WTC11 (cell line): ENCODE measurements around the gene DSE. TPM values are rescaled to one million over a fixed set of nuclear protein-coding genes. Genes with fewer than 3 reads are reported as not detected.

Source experiments
- ATAC-seq: fragments of 200-7000 bp; cut with Tn5 transposase; 2 replicates; pipeline ENCODE4 v1.10.0; 2021; ENCODE audit warnings: mild to moderate bottlenecking, moderate library complexity
- CTCF ChIA-PET: fragments of 300-600 bp; sonication (Branson Sonifier 250); formaldehyde crosslinking; loops from one replicate; lab custom pipeline; 2021; ENCODE audit warnings: antibody characterized with exemption; lab: Charles Lee
- POLR2A ChIA-PET: fragments of 350-600 bp; sonication (Branson Sonifier 250); formaldehyde crosslinking; loops from one replicate; lab custom pipeline; 2021; ENCODE audit warnings: antibody characterized with exemption; lab: Charles Lee
- DNase-seq: peaks from one replicate; pipeline ENCODE4 v3.0.0; 2021; ENCODE audit warnings: low spot score
- H3K27ac Mint-ChIP-seq: 2 replicates; pipeline ENCODE4 v1.8.0; 2021; ENCODE audit warnings: mixed read lengths
- H3K27me3 Mint-ChIP-seq: 2 replicates; pipeline ENCODE4 v1.8.0; 2021; ENCODE audit warnings: low read depth, mild to moderate bottlenecking, moderate library complexity, mixed read lengths
- H3K36me3 Mint-ChIP-seq: 2 replicates; pipeline ENCODE4 v1.8.0; 2021; ENCODE audit warnings: mixed read lengths
- H3K4me1 Mint-ChIP-seq: 2 replicates; pipeline ENCODE4 v1.8.0; 2022; ENCODE audit warnings: mixed read lengths
- H3K4me3 Mint-ChIP-seq: 2 replicates; pipeline ENCODE4 v1.8.0; 2021; ENCODE audit warnings: mild to moderate bottlenecking, moderate library complexity, mixed read lengths
- H3K9me3 Mint-ChIP-seq: 2 replicates; pipeline ENCODE4 v1.8.0; 2021; ENCODE audit warnings: mixed read lengths
- ETV6 ChIP-seq: sonication (generic); formaldehyde crosslinking; IDR thresholded peaks from 2 replicates; pipeline ENCODE4 v1.8.1; 2022; ENCODE audit warnings: mild to moderate bottlenecking, missing genetic modification reagents
- GTF2I ChIP-seq: fragments of 250-450 bp; sonication (Bioruptor Pico); conservative IDR thresholded peaks from 2 replicates; pipeline ENCODE4 v1.4.0; 2021; ENCODE audit warnings: mild to moderate bottlenecking
- JAZF1 ChIP-seq: fragments of 250-450 bp; sonication (Bioruptor Pico); IDR thresholded peaks from 2 replicates; pipeline ENCODE4 v1.9.0; 2021; ENCODE audit warnings: moderate library complexity, mild to moderate bottlenecking, inconsistent platforms
- NR2C2 ChIP-seq: sonication (generic); formaldehyde crosslinking; IDR thresholded peaks from 2 replicates; pipeline ENCODE4 v1.8.0; 2022; ENCODE audit warnings: mild to moderate bottlenecking, missing genetic modification reagents
- NR3C1 ChIP-seq: sonication (generic); formaldehyde crosslinking; conservative IDR thresholded peaks from 2 replicates; pipeline ENCODE4 v1.8.1; 2023; ENCODE audit warnings: low read depth, mild to moderate bottlenecking, missing genetic modification reagents
- SMAD4 ChIP-seq: sonication (generic); formaldehyde crosslinking; IDR thresholded peaks from 2 replicates; pipeline ENCODE4 v1.8.0; 2022; ENCODE audit warnings: mild to moderate bottlenecking, missing genetic modification reagents
- SP1 ChIP-seq: sonication (generic); formaldehyde crosslinking; conservative IDR thresholded peaks from 2 replicates; pipeline ENCODE4 v1.8.1; 2022; ENCODE audit warnings: missing genetic modification reagents
- TCF7 ChIP-seq: sonication (generic); formaldehyde crosslinking; IDR thresholded peaks from 2 replicates; pipeline ENCODE4 v1.8.0; 2022; ENCODE audit warnings: mild to moderate bottlenecking, low read depth, missing genetic modification reagents, moderate library complexity
- TEAD4 ChIP-seq: sonication (generic); formaldehyde crosslinking; IDR thresholded peaks from 2 replicates; pipeline ENCODE4 v1.8.0; 2022; ENCODE audit warnings: mild to moderate bottlenecking, missing genetic modification reagents
- ZBTB21 ChIP-seq: sonication (generic); formaldehyde crosslinking; IDR thresholded peaks from 2 replicates; pipeline ENCODE4 v1.8.1; 2023; ENCODE audit warnings: mild to moderate bottlenecking, missing genetic modification reagents, borderline replicate concordance
- total RNA-seq: library from RNA; stranded (reverse); gene quantifications from 3 replicates; pipeline ENCODE4 v1.2.3, GENCODE V29; 2021
- TF ChIP-seq, protein P1 (sequence below): sonication (generic); formaldehyde crosslinking; IDR thresholded peaks from 2 replicates; pipeline ENCODE4 v1.8.0; 2022; ENCODE audit warnings: mild to moderate bottlenecking, missing genetic modification reagents
- TF ChIP-seq, protein P2 (sequence below): sonication (generic); formaldehyde crosslinking; IDR thresholded peaks from 2 replicates; pipeline ENCODE4 v1.8.1; 2023; ENCODE audit warnings: mild to moderate bottlenecking, missing genetic modification reagents, moderate library complexity
- TF ChIP-seq, protein P3 (sequence below): fragments of 250-450 bp; sonication (Bioruptor Pico); IDR thresholded peaks from 2 replicates; pipeline ENCODE4 v1.8.0; 2021; ENCODE audit warnings: mild to moderate bottlenecking
- TF ChIP-seq, protein P4 (sequence below): fragments of 250-450 bp; sonication (Bioruptor Pico); IDR thresholded peaks from 2 replicates; pipeline ENCODE4 v1.9.0; 2021; ENCODE audit warnings: moderate library complexity, mild to moderate bottlenecking, inconsistent platforms, borderline replicate concordance
- TF ChIP-seq, protein P5 (sequence below): sonication (generic); formaldehyde crosslinking; IDR thresholded peaks from 2 replicates; pipeline ENCODE4 v1.8.1; 2022; ENCODE audit warnings: low read depth, mild to moderate bottlenecking, moderate library complexity, missing genetic modification reagents, borderline replicate concordance
- TF ChIP-seq, protein P6 (sequence below): sonication (generic); formaldehyde crosslinking; conservative IDR thresholded peaks from 2 replicates; pipeline ENCODE4 v1.8.1; 2022; ENCODE audit warnings: mild to moderate bottlenecking, missing genetic modification reagents
- TF ChIP-seq, protein P7 (sequence below): sonication (generic); formaldehyde crosslinking; IDR thresholded peaks from 2 replicates; pipeline ENCODE4 v1.8.1; 2023; ENCODE audit warnings: mild to moderate bottlenecking, missing genetic modification reagents

DSE gene
- total RNA-seq, 1 experiment from 2014 or later: 78.3 TPM

DNA sequence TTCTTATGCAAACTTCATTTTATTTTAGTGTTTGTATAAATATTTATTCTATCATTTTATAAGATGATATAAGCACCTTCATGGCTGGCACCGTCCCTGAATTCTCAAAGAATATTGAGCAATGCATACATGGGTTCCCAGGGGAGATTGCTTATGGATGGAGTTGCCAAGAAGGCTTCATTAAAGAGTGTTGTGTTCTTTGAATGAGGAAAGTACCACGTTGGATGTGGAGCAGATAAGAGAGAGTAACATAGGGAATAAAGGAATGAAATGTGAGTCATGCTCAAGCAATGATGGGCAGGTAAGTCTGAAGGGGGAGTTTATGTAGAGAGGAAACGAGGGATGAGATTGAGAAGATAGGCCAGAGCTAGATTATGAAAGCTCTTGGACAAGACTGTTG is 10.3 kb downstream of the DSE start:
- Mint-ChIP-seq H3K27ac (no peak overlapping the region), H3K9me3 (no peaks in the 10 kb centered on the region), H3K4me3 (no peak overlapping the region), H3K27me3 (no peaks in the 10 kb centered on the region), H3K4me1 (peaks cover 60% of the 10 kb centered on the region)
- no peak for DNase-seq
- CTCF ChIA-PET: interaction anchor here (1.8 kb wide), 1 partner anchor 93 kb away, joined by 7 read pairs; no protein-coding TSS in a partner anchor
- TF ChIP-seq, protein P1, sequence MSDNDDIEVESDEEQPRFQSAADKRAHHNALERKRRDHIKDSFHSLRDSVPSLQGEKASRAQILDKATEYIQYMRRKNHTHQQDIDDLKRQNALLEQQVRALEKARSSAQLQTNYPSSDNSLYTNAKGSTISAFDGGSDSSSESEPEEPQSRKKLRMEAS (CRISPR knock-in tag): no peak
- TF ChIP-seq TEAD4 (CRISPR knock-in tag) (no peak), NR2C2 (no peak), ZBTB21 (CRISPR knock-in tag) (no peak), ETV6 (CRISPR knock-in tag) (no peak), JAZF1 (CRISPR knock-in tag) (no peak), SMAD4 (CRISPR knock-in tag) (no peak)
- TF ChIP-seq, protein P2, sequence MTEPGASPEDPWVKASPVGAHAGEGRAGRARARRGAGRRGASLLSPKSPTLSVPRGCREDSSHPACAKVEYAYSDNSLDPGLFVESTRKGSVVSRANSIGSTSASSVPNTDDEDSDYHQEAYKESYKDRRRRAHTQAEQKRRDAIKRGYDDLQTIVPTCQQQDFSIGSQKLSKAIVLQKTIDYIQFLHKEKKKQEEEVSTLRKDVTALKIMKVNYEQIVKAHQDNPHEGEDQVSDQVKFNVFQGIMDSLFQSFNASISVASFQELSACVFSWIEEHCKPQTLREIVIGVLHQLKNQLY (CRISPR knock-in tag): no peak
- TF ChIP-seq, protein P3, sequence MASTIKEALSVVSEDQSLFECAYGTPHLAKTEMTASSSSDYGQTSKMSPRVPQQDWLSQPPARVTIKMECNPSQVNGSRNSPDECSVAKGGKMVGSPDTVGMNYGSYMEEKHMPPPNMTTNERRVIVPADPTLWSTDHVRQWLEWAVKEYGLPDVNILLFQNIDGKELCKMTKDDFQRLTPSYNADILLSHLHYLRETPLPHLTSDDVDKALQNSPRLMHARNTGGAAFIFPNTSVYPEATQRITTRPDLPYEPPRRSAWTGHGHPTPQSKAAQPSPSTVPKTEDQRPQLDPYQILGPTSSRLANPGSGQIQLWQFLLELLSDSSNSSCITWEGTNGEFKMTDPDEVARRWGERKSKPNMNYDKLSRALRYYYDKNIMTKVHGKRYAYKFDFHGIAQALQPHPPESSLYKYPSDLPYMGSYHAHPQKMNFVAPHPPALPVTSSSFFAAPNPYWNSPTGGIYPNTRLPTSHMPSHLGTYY (CRISPR knock-in tag): no peak
- TF ChIP-seq, all 79 proteins: peak for 0
- POLR2A ChIA-PET: no interaction called here
- no peaks in the 10 kb centered on the region for H3K36me3 Mint-ChIP-seq
- no peak for ATAC-seq

DNA sequence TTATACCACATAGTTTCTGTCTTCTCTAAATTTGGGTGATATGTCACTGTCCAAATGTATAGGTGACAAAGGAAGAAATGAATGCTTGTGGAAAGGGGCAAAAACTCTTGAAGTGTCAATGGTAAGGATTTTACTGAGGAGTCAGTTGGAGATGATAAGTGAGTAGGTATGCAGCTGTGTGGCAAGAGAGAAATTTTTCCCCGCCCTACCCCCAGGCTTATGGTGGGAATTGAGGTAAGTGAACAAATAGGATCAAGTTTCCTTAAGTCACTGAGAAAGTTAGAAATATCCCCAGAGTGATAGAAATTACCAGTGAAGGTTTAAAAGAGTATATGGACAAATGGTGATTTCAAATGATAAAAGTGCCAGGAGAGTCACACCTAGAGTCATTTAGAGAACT is 11.8 kb downstream of the DSE start:
- no peaks in the 10 kb centered on the region for H3K36me3 Mint-ChIP-seq
- no peaks in the 10 kb centered on the region for H3K9me3 Mint-ChIP-seq
- TF ChIP-seq TCF7 (no peak), NR3C1 (CRISPR knock-in tag) (no peak)
- TF ChIP-seq, protein P4, sequence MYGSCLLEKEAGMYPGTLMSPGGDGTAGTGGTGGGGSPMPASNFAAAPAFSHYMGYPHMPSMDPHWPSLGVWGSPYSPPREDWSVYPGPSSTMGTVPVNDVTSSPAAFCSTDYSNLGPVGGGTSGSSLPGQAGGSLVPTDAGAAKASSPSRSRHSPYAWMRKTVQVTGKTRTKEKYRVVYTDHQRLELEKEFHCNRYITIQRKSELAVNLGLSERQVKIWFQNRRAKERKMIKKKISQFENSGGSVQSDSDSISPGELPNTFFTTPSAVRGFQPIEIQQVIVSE (CRISPR knock-in tag): no peak
- TF ChIP-seq, protein P5, sequence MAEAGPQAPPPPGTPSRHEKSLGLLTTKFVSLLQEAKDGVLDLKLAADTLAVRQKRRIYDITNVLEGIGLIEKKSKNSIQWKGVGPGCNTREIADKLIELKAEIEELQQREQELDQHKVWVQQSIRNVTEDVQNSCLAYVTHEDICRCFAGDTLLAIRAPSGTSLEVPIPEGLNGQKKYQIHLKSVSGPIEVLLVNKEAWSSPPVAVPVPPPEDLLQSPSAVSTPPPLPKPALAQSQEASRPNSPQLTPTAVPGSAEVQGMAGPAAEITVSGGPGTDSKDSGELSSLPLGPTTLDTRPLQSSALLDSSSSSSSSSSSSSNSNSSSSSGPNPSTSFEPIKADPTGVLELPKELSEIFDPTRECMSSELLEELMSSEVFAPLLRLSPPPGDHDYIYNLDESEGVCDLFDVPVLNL (CRISPR knock-in tag): no peak
- TF ChIP-seq, protein P6, sequence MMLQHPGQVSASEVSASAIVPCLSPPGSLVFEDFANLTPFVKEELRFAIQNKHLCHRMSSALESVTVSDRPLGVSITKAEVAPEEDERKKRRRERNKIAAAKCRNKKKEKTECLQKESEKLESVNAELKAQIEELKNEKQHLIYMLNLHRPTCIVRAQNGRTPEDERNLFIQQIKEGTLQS (CRISPR knock-in tag): no peak
- H3K4me1 Mint-ChIP-seq: peaks cover 59% of the 10 kb centered on the region
- DNase-seq (no peak), ATAC-seq (no peak)
- H3K27me3 Mint-ChIP-seq: no peaks in the 10 kb centered on the region
- no peak overlapping the region for H3K4me3 Mint-ChIP-seq
- H3K27ac Mint-ChIP-seq: no peak overlapping the region
- CTCF ChIA-PET: no interaction called here
- POLR2A ChIA-PET: no interaction called here

DNA sequence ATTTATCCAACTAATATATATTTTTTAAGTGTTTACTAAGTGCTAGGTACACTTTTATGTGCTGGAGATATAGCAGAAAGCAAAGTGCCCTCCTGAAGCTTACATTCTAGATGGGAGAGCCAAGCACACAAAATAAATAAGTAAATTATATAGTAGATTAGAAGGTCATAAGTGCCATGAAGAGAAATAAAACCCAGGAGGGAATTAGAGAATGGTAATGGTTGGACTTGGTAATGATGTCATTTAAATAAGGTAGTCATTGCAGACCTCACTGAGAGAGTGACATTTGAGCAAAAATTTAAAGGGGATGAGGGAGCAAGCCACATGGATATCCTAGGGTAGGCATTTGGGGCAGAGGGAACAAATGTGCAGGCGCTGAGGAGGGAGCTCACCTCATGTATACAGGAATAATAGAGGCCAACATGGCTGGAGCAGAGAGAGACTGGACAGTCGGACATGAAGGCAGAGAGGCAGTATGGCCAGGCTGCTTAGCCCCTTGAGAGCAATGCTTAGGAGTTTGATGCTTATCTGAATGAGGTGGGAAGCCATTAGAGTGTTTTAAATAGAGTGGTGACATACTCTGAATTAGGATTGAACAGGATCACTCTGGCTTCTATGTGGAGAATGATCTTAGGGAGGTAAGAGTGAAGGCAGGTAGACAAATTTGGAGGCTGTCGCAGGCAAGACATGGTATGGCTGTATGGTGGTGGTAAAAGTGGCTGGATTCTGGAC is 14.1 kb downstream of the DSE start:
- Mint-ChIP-seq H3K27ac (no peak overlapping the region), H3K36me3 (no peaks in the 10 kb centered on the region), H3K4me1 (peaks cover 56% of the 10 kb centered on the region), H3K27me3 (no peaks in the 10 kb centered on the region), H3K9me3 (no peaks in the 10 kb centered on the region), H3K4me3 (no peak overlapping the region)
- DNase-seq: no peak
- TF ChIP-seq GTF2I (CRISPR knock-in tag): no peak
- TF ChIP-seq, protein P7, sequence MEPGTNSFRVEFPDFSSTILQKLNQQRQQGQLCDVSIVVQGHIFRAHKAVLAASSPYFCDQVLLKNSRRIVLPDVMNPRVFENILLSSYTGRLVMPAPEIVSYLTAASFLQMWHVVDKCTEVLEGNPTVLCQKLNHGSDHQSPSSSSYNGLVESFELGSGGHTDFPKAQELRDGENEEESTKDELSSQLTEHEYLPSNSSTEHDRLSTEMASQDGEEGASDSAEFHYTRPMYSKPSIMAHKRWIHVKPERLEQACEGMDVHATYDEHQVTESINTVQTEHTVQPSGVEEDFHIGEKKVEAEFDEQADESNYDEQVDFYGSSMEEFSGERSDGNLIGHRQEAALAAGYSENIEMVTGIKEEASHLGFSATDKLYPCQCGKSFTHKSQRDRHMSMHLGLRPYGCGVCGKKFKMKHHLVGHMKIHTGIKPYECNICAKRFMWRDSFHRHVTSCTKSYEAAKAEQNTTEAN: no peak
- TF ChIP-seq SP1 (CRISPR knock-in tag): no peak
- TF ChIP-seq, all 79 proteins: peak for 0
- ATAC-seq: no peak
- ChIA-PET POLR2A (interaction anchor here (0.8 kb wide), 1 partner anchor 13 kb away, joined by 4 read pairs; no protein-coding TSS in a partner anchor), CTCF (no interaction called here)
